Right lobe of liver (tissue), 4 donors: ENCODE measurements around the gene POM121L2.

ENCODE experiments used
- POLR2A ChIP-seq: fragments of 450-650 bp; IDR thresholded peaks from one replicate; pipeline ENCODE4 v1.6.1; 2017; ENCODE audit warnings: antibody characterized with exemption, mild to moderate bottlenecking
- TF ChIP-seq, protein P1 (sequence below), 4 donors: fragments of 200-600 bp in 3 of 4; fragments of 450-650 bp in 1 of 4; IDR thresholded peaks; one replicate each; pipeline versions ENCODE4 v1.5.1 to v1.8.0; 2016 to 2022; ENCODE audit warnings: antibody characterized with exemption in 4 of 4, mild to moderate bottlenecking in 2 of 4
- donor health status: DM: no; HTN: no; CAD: no.
- donor health status: DM: no; HTN: no; CAD: no.
- donor health status: DM: no; HTN: yes; CAD: no.

DNA sequence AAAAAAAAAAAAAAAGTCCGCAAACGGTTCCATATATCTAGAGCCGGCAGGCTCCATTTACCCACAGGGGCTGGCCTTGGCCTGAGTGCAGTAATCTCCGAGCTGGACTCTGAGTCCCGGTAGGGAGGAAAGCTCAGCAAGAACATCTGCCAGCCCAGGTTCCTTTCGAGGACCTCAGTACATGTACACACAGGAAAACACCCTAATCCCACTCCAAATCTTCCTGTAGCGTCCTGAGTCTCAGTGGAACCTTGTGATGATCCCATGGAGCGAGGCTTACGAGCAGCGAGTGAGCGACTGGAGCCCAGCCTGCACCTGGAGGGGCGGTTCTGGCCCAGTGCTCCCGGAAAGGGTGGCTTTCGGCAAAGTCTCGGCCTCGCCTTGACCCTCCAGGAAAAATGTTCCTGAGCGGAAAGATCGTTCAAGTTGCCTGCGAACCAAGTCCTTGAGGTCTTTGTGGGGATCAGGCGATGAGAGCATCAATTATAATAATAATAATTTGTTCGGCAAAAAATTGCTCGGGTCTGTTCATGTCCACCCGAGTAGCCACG, 32.5 kb downstream of the POM121L2 start:
- TF ChIP-seq, protein P1, sequence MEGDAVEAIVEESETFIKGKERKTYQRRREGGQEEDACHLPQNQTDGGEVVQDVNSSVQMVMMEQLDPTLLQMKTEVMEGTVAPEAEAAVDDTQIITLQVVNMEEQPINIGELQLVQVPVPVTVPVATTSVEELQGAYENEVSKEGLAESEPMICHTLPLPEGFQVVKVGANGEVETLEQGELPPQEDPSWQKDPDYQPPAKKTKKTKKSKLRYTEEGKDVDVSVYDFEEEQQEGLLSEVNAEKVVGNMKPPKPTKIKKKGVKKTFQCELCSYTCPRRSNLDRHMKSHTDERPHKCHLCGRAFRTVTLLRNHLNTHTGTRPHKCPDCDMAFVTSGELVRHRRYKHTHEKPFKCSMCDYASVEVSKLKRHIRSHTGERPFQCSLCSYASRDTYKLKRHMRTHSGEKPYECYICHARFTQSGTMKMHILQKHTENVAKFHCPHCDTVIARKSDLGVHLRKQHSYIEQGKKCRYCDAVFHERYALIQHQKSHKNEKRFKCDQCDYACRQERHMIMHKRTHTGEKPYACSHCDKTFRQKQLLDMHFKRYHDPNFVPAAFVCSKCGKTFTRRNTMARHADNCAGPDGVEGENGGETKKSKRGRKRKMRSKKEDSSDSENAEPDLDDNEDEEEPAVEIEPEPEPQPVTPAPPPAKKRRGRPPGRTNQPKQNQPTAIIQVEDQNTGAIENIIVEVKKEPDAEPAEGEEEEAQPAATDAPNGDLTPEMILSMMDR (IDR thresholded peaks at IDR 0.05): no peak
- TF ChIP-seq POLR2A: no peak
